IMR-90 (cell line): Measurements from ENCODE around the gene USP4. TPM values are rescaled to one million over a fixed set of nuclear protein-coding genes. Genes with fewer than 3 reads are reported as not detected.

Source experiments
- ATAC-seq: fragments of 200-7000 bp; cut with Tn5 transposase; 2 replicates; pipeline ENCODE4 v1.9.1; 2020; ENCODE audit warnings: low read depth, mild to moderate bottlenecking, moderate library complexity
- Bru-seq: library from RNA; stranded (reverse); fragments of 400-500 nt; gene quantifications from one replicate; lab custom pipeline; 2021; lab: Mats Ljungman, UMichigan
- BruChase-seq, 2 experiments: library from RNA; stranded (reverse); fragments of 400-500 nt; gene quantifications; one replicate each; lab custom pipeline; 2021; lab: Mats Ljungman, UMichigan
- BruUV-seq: library from RNA; stranded (reverse); fragments of 400-500 nt; replicated peaks from 2 replicates; lab custom pipeline; 2021; lab: Mats Ljungman, UMichigan
- CTCF ChIA-PET: fragments of 300-600 bp; formaldehyde crosslinking; extraction: SDS; loops from one replicate; lab custom pipeline; 2021; ENCODE audit warnings: antibody characterized with exemption; lab: Yijun Ruan, JAX
- POLR2A ChIA-PET: fragments of 300-600 bp; sonication (Branson Sonifier 250); formaldehyde crosslinking; loops from one replicate; lab custom pipeline; 2022; ENCODE audit warnings: antibody characterized with exemption; ENCODE audit not compliant: unreplicated experiment; lab: Charles Lee
- DNase-seq: peaks from one replicate; pipeline ENCODE4 v3.0.0; 2013
- H2AFZ ChIP-seq: replicated peaks from 2 replicates; pipeline ENCODE3; 2013; ENCODE audit warnings: low read length, mild to moderate bottlenecking; ENCODE audit not compliant: poor library complexity
- H2AK5ac ChIP-seq: 2 replicates; pipeline ENCODE4 v1.6.1; 2013; ENCODE audit warnings: low read depth, low read length, inconsistent platforms
- H2AK9ac ChIP-seq: replicated peaks from 2 replicates; pipeline ENCODE3; 2013; ENCODE audit warnings: mild to moderate bottlenecking, low read depth, low read length, moderate library complexity; ENCODE audit not compliant: poor library complexity
- H2BK120ac ChIP-seq: 2 replicates; pipeline ENCODE4 v1.6.1; 2013; ENCODE audit warnings: low read depth, low read length, inconsistent platforms
- H2BK15ac ChIP-seq: 3 replicates; pipeline ENCODE4 v1.6.1; 2013; ENCODE audit warnings: low read depth, low read length, inconsistent platforms
- H2BK20ac ChIP-seq: 2 replicates; pipeline ENCODE4 v1.6.1; 2013; ENCODE audit warnings: low read depth, mild to moderate bottlenecking, inconsistent platforms, low read length, moderate library complexity
- H2BK5ac ChIP-seq: 2 replicates; pipeline ENCODE4 v1.6.1; 2013; ENCODE audit warnings: mild to moderate bottlenecking, low read depth, low read length, inconsistent platforms; ENCODE audit not compliant: poor library complexity, severe bottlenecking
- H3K14ac ChIP-seq: replicated peaks from 2 replicates; pipeline ENCODE4 v1.6.1; 2013; ENCODE audit warnings: low read depth, low read length, inconsistent platforms
- H3K18ac ChIP-seq: 2 replicates; pipeline ENCODE4 v1.6.1; 2013; ENCODE audit warnings: low read depth, low read length, control low read depth
- H3K23ac ChIP-seq: 2 replicates; pipeline ENCODE4 v1.6.1; 2013; ENCODE audit warnings: low read depth, low read length, inconsistent platforms
- H3K27ac ChIP-seq: 2 replicates; pipeline ENCODE4 v1.5.1; 2013; ENCODE audit warnings: mild to moderate bottlenecking, control low read depth, low read length; ENCODE audit not compliant: insufficient read depth
- H3K27me3 ChIP-seq: 2 replicates; pipeline ENCODE4 v1.6.1; 2013; ENCODE audit warnings: low read length; ENCODE audit not compliant: control insufficient read depth, insufficient read depth
- H3K36me3 ChIP-seq: 2 replicates; pipeline ENCODE4 v1.6.1; 2013; ENCODE audit warnings: low read length, mixed read lengths; ENCODE audit not compliant: control insufficient read depth, insufficient read depth
- H3K4ac ChIP-seq: 2 replicates; pipeline ENCODE4 v1.6.1; 2013; ENCODE audit warnings: low read depth, low read length, inconsistent platforms
- H3K4me1 ChIP-seq: 2 replicates; pipeline ENCODE4 v1.6.1; 2013; ENCODE audit warnings: low read length, mixed read lengths; ENCODE audit not compliant: control insufficient read depth, insufficient read depth
- H3K4me2 ChIP-seq: 2 replicates; pipeline ENCODE4 v1.6.1; 2013; ENCODE audit warnings: low read depth, mild to moderate bottlenecking, control low read depth, low read length, moderate library complexity
- H3K4me3 ChIP-seq: 2 replicates; pipeline ENCODE4 v1.5.1; 2013; ENCODE audit warnings: low read depth, mild to moderate bottlenecking, control low read depth, low read length, moderate library complexity; ENCODE audit not compliant: insufficient read depth
- H3K56ac ChIP-seq: 2 replicates; pipeline ENCODE4 v1.6.1; 2013; ENCODE audit warnings: low read length, inconsistent platforms; ENCODE audit not compliant: insufficient read depth; ENCODE audit errors: extremely low read depth
- H3K79me1 ChIP-seq, 2 experiments: 2 replicates each; pipeline ENCODE4 v1.6.1; 2013; ENCODE audit warnings: low read length in 2 of 2, inconsistent platforms in 1 of 2, low read depth in 1 of 2
- H3K9ac ChIP-seq: 2 replicates; pipeline ENCODE4 v1.6.1; 2013; ENCODE audit warnings: low read depth, low read length, control low read depth
- H3K9me1 ChIP-seq: 2 replicates; pipeline ENCODE4 v1.6.1; 2013; ENCODE audit warnings: low read length, inconsistent platforms; ENCODE audit not compliant: insufficient read depth
- H3K9me3 ChIP-seq: 2 replicates; pipeline ENCODE4 v1.6.1; 2013; ENCODE audit warnings: low read length; ENCODE audit not compliant: control insufficient read depth, insufficient read depth
- H4K20me1 ChIP-seq: 2 replicates; pipeline ENCODE4 v1.6.1; 2013; ENCODE audit warnings: low read length, inconsistent platforms; ENCODE audit not compliant: insufficient read depth
- H4K5ac ChIP-seq: 2 replicates; pipeline ENCODE4 v1.6.1; 2013; ENCODE audit warnings: mild to moderate bottlenecking, low read depth, low read length, control low read depth
- H4K8ac ChIP-seq, 2 experiments: 2 replicates each; pipeline ENCODE4 v1.6.1; 2013; ENCODE audit warnings: low read depth in 2 of 2, low read length in 2 of 2, control low read depth in 1 of 2, inconsistent platforms in 1 of 2
- H4K91ac ChIP-seq: 2 replicates; pipeline ENCODE4 v1.6.1; 2013; ENCODE audit warnings: low read depth, low read length, inconsistent platforms; ENCODE audit not compliant: insufficient read depth
- CEBPB ChIP-seq: IDR thresholded peaks from 2 replicates; pipeline ENCODE4 v1.6.1; 2012; ENCODE audit warnings: low read depth, low read length, improper control_type of control experiment
- CHD1 ChIP-seq: IDR thresholded peaks from 2 replicates; pipeline ENCODE4 v1.6.1; 2012; ENCODE audit warnings: low read depth, low read length, improper control_type of control experiment
- MXI1 ChIP-seq: IDR thresholded peaks from 2 replicates; pipeline ENCODE4 v1.6.1; 2012; ENCODE audit warnings: low read depth, mild to moderate bottlenecking, low read length, moderate library complexity, borderline replicate concordance
- POLR2A ChIP-seq: IDR thresholded peaks from 2 replicates; pipeline ENCODE4 v1.6.1; 2012; ENCODE audit warnings: mild to moderate bottlenecking, low read depth, low read length
- RCOR1 ChIP-seq: IDR thresholded peaks from 2 replicates; pipeline ENCODE4 v1.6.1; 2012; ENCODE audit warnings: mild to moderate bottlenecking, low read length, improper control_type of control experiment; ENCODE audit not compliant: insufficient replicate concordance
- RFX5 ChIP-seq: IDR thresholded peaks from 2 replicates; pipeline ENCODE4 v1.8.0; 2012; ENCODE audit warnings: low read depth, mild to moderate bottlenecking, low read length, moderate library complexity
- WGBS, 2 experiments: methylation state at CpG; one replicate each; pipeline versions ENCODE4 v1.1.5 to v1.1.7; 2013; ENCODE audit warnings: missing lambda C conversion rate in 2 of 2; ENCODE audit not compliant: insufficient read length in 1 of 2; ENCODE audit errors: extremely low coverage in 2 of 2; 5-methylcytosine and 5-hydroxymethylcytosine counted together
- dilution Hi-C: fragments of 300-500 bp; cut with HindIII; formaldehyde crosslinking; loops from one replicate; pipeline ENCODE4 v1.14.3; 2018; ENCODE audit warnings: low sequenced_read_pairs; ENCODE audit not compliant: unreplicated experiment
- in situ Hi-C: fragments of 300-500 bp; cut with MboI; formaldehyde crosslinking; loops from 3 replicates; pipeline ENCODE4 v1.14.3; 2019; ENCODE audit warnings: low sequenced_read_pairs, inconsistent platforms, mixed read lengths
- intact Hi-C: fragments of 100-400 bp; cut with micrococcal nuclease; formaldehyde crosslinking; loops from 2 replicates; pipeline ENCODE4 v1.10.0; 2022
- long read RNA-seq: library from polyadenylated mRNA; unstranded; transcript quantifications from one replicate; pipeline ENCODE4 v2.0.0, GENCODE V29; 2021; ENCODE audit not compliant: unreplicated experiment
- polyA plus RNA-seq, 3 experiments: library from polyadenylated mRNA; depleted of rRNA; stranded (reverse); fragments of >200 nt; gene quantifications; 2 replicates each; pipeline ENCODE4 v1.2.3, GENCODE V29; 2012; ENCODE audit warnings: low replicate concordance in 1 of 3
- total RNA-seq: library from RNA; depleted of rRNA; stranded (reverse); fragments of >200 nt; gene quantifications from 2 replicates; pipeline ENCODE4 v1.2.3, GENCODE V29; 2012; rRNA removed
- TF ChIP-seq, protein P1 (sequence below): conservative IDR thresholded peaks from 2 replicates; pipeline ENCODE4 v1.5.1; 2012; ENCODE audit warnings: mild to moderate bottlenecking, low read depth, low read length, improper control_type of control experiment

Gene USP4, protein sequence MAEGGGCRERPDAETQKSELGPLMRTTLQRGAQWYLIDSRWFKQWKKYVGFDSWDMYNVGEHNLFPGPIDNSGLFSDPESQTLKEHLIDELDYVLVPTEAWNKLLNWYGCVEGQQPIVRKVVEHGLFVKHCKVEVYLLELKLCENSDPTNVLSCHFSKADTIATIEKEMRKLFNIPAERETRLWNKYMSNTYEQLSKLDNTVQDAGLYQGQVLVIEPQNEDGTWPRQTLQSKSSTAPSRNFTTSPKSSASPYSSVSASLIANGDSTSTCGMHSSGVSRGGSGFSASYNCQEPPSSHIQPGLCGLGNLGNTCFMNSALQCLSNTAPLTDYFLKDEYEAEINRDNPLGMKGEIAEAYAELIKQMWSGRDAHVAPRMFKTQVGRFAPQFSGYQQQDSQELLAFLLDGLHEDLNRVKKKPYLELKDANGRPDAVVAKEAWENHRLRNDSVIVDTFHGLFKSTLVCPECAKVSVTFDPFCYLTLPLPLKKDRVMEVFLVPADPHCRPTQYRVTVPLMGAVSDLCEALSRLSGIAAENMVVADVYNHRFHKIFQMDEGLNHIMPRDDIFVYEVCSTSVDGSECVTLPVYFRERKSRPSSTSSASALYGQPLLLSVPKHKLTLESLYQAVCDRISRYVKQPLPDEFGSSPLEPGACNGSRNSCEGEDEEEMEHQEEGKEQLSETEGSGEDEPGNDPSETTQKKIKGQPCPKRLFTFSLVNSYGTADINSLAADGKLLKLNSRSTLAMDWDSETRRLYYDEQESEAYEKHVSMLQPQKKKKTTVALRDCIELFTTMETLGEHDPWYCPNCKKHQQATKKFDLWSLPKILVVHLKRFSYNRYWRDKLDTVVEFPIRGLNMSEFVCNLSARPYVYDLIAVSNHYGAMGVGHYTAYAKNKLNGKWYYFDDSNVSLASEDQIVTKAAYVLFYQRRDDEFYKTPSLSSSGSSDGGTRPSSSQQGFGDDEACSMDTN
- total RNA-seq (28.6 and 29.9 TPM in 2 replicates), polyA plus RNA-seq (2012; rRNA removed) (36.1 and 42.3 TPM in 2 replicates), Bru-seq, nascent RNA (percentile 81 among the genes with signal in this experiment), BruChase-seq, experiment 1, labeled RNA remaining after a 6-hour chase (percentile 90 among the genes with signal in this experiment), BruChase-seq, experiment 2, labeled RNA remaining after a 2-hour chase (percentile 77 among the genes with signal in this experiment)
- polyA plus RNA-seq (2012; cell fraction: cytosol; rRNA removed), result 14.9 and 18.2 TPM in 2 replicates
- 35.6 and 104 TPM in 2 replicates for polyA plus RNA-seq (2012; cell fraction: nucleus; rRNA removed; ENCODE audit: low replicate concordance)
- long read RNA-seq, transcript USP4-201 (22 exons, 3,126 nt), result major isoform, 60 of 101 reads
- long read RNA-seq, transcript USP4-202 (21 exons, 3,222 nt), result minor isoform, 9 of 101 reads
- long read RNA-seq, partial matches to known transcripts, result 6 of 101 reads
- long read RNA-seq, other reads (novel, unspliced or antisense), result 26 of 101 reads

DNA sequence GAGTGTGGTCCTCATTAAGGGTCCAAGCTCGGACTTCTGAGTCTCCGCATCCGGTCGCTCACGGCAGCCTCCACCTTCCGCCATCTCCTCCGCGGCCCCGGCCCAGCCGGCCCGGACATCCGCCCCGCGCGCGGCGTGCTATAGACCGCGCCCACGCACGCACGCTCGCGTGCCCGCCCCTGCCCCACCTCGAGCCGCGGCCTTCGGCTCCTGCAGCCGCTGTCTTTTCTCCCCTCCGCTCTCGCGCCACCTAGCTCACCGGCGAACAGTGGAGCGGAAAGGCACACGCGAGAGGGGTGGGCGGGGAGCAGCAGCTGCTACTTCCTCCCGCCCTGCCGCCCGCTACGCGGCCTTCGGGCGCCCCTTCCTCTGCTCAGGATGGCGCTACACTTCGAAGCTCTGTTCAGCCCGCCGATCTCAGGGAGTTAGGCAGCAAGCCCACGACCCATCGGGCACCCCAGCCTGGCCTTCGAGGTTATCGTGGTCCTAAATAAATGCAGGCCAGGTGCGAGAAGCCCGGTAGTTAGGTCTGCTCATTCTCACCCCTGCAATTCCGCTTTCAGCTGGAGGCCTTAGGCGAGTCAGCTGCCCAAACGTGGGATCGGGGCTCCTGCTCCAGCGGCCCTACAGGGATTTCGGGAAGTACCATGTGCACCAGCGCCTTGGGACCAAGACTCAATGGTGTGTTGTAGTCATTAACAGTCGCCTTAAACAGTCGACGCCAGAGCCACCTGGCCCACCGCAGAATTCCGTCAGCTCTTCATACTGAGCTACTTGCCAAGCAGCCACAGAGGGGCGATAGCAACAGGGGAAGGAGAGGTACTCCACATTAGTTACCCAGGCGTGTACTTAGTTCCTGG is at the start of gene USP4:
TSS of gene USP4 (minus strand) at position 113 of the 860 bp plus-strand sequence. CDS start at position 84, 29 bp downstream.
- peak; percentile 87 for DNase-seq
- H3K79me1 ChIP-seq, result peaks cover 0 to 44% of the 10 kb centered on the region in 2 experiments; a peak in 3 of 4 replicates
- dilution Hi-C loops, result no loop called here
- peak within 1 kb of the TSS; percentile 76 for H2BK120ac ChIP-seq
- H4K91ac ChIP-seq, result peak within 1 kb of the TSS; percentile 79
- peak; percentile 96 for ATAC-seq
- peak within 1 kb of the TSS; percentile 89 for H3K56ac ChIP-seq
- peak within 1 kb of the TSS; percentile 21; the same call in 2 of the 3 replicates for H2BK15ac ChIP-seq
- H3K4me3 ChIP-seq, result peak within 1 kb of the TSS; percentile 87
- peak within 1 kb of the TSS; percentile 95 for H3K14ac ChIP-seq
- CTCF ChIA-PET, result interaction anchor here (0.6 to 1.6 kb wide), 4 partner anchors 10 to 114 kb away, joined by 3 to 6 read pairs (median 4); no protein-coding TSS in a partner anchor
- peak within 1 kb of the TSS; percentile 94 for H2AFZ ChIP-seq
- peak within 1 kb of the TSS; percentile 77 for H2BK5ac ChIP-seq
- H4K5ac ChIP-seq, result peak within 1 kb of the TSS; percentile 84
- no peaks in the 10 kb centered on the region for H3K9me3 ChIP-seq
- H3K27me3 ChIP-seq, result no peaks in the 10 kb centered on the region
- peak within 1 kb of the TSS; percentile 96 for H3K9ac ChIP-seq
- H3K27ac ChIP-seq, result peak within 1 kb of the TSS; percentile 93
- in situ Hi-C loops, result loop anchor here (5.0 kb wide), 1 partner anchor 107 kb away; no protein-coding TSS in a partner anchor
- H4K8ac ChIP-seq, result peak within 1 kb of the TSS; percentile 89 to 96
- H3K18ac ChIP-seq, result peak within 1 kb of the TSS; percentile 55
- peak within 1 kb of the TSS; percentile 96 for H3K4ac ChIP-seq
- H3K4me1 ChIP-seq, result peaks cover 11% of the 10 kb centered on the region; the same call in 1 of the 2 replicates
- peak within 1 kb of the TSS; percentile 38; the same call in 1 of the 2 replicates for H2BK20ac ChIP-seq
- H2AK9ac ChIP-seq, result peak within 1 kb of the TSS; percentile 93
- intact Hi-C loops, result loop anchor here (1.0 to 2.0 kb wide), 3 partner anchors 18 to 109 kb away; partner anchors contain the start of genes GPX1 and RHOA
- H2AK5ac ChIP-seq, result peak within 1 kb of the TSS; percentile 94
- 1% methylated on average over 39 of the region's 70 CpGs; no CpG with 5 or more reads in 1 of the 2 experiments for WGBS, 2 experiments
- BruUV-seq, result no TSS peak
- H3K36me3 ChIP-seq, result peaks cover 5% of the 10 kb centered on the region; the same call in 1 of the 2 replicates
- POLR2A ChIA-PET, result interaction anchor here (0.8 to 1.7 kb wide), 2 partner anchors 12 to 89 kb away, joined by 8 to 9 read pairs; partner anchors contain the start of gene NICN1
- H4K20me1 ChIP-seq, result no peaks in the 10 kb centered on the region; the same call in none of the 2 replicates
- peak within 1 kb of the TSS; percentile 100 for H3K4me2 ChIP-seq
- H3K23ac ChIP-seq, result peak within 1 kb of the TSS; percentile 96
- peaks cover 5% of the 10 kb centered on the region for H3K9me1 ChIP-seq
- TF ChIP-seq, protein P1, sequence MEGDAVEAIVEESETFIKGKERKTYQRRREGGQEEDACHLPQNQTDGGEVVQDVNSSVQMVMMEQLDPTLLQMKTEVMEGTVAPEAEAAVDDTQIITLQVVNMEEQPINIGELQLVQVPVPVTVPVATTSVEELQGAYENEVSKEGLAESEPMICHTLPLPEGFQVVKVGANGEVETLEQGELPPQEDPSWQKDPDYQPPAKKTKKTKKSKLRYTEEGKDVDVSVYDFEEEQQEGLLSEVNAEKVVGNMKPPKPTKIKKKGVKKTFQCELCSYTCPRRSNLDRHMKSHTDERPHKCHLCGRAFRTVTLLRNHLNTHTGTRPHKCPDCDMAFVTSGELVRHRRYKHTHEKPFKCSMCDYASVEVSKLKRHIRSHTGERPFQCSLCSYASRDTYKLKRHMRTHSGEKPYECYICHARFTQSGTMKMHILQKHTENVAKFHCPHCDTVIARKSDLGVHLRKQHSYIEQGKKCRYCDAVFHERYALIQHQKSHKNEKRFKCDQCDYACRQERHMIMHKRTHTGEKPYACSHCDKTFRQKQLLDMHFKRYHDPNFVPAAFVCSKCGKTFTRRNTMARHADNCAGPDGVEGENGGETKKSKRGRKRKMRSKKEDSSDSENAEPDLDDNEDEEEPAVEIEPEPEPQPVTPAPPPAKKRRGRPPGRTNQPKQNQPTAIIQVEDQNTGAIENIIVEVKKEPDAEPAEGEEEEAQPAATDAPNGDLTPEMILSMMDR, result peak; percentile 62
- TF ChIP-seq RFX5 (no peak), POLR2A (peak; percentile 71; the same call in 1 of the 2 replicates), CEBPB (no peak), CHD1 (no peak), RCOR1 (no peak), MXI1 (peak; percentile 93)
